CD4-positive, alpha-beta memory T cell (primary cell): Measurements from ENCODE around the gene NEBL. TPM values are rescaled to one million over a fixed set of nuclear protein-coding genes. Genes with fewer than 3 reads are reported as not detected.

ENCODE experiments used
- CTCF ChIA-PET: fragments of 350-600 bp; sonication (Branson Sonifier 250); formaldehyde crosslinking; loops from one replicate; lab custom pipeline; 2021; ENCODE audit warnings: inconsistent platforms; ENCODE audit not compliant: partially characterized antibody; lab: Charles Lee
- POLR2A ChIA-PET: fragments of 350-600 bp; sonication (Branson Sonifier 250); formaldehyde crosslinking; loops from one replicate; lab custom pipeline; 2021; ENCODE audit not compliant: partially characterized antibody; lab: Charles Lee
- DNase-seq, 5 donors: peaks; one replicate each; pipeline versions ENCODE4 v3.0.0 to v3.0.0-alpha.2; 2020 to 2022; ENCODE audit warnings: mixed read lengths in 1 of 5
- H3K27ac ChIP-seq: one replicate; pipeline ENCODE4 v1.7.0; 2013; ENCODE audit warnings: low read depth, low read length
- H3K27me3 ChIP-seq: 2 replicates; pipeline ENCODE4 v1.7.0; 2013; ENCODE audit warnings: mild to moderate bottlenecking, low read length, moderate library complexity; ENCODE audit not compliant: insufficient read depth
- H3K36me3 ChIP-seq: 2 replicates; pipeline ENCODE4 v1.7.0; 2013; ENCODE audit warnings: mild to moderate bottlenecking, low read length, moderate library complexity; ENCODE audit not compliant: insufficient read depth
- H3K4me1 ChIP-seq: 2 replicates; pipeline ENCODE4 v1.7.0; 2013; ENCODE audit warnings: mild to moderate bottlenecking, low read length, moderate library complexity; ENCODE audit not compliant: insufficient read depth
- H3K4me3 ChIP-seq, 2 donors: one replicate each; pipeline ENCODE4 v1.7.0; 2013; ENCODE audit warnings: low read length in 2 of 2, mild to moderate bottlenecking in 1 of 2
- H3K9me3 ChIP-seq, 2 donors: one replicate each; pipeline ENCODE4 v1.7.0; 2013; ENCODE audit warnings: low read length in 2 of 2, control low read depth in 1 of 2; ENCODE audit not compliant: control insufficient read depth in 1 of 2
- H3K27ac Mint-ChIP-seq, 7 donors: one replicate each; pipeline ENCODE4 v1.8.0; 2020 to 2021; ENCODE audit warnings: mixed read lengths in 7 of 7, mild to moderate bottlenecking in 6 of 7, inconsistent platforms in 3 of 7, moderate library complexity in 3 of 7
- H3K27me3 Mint-ChIP-seq, 2 donors: one replicate each; pipeline ENCODE4 v1.8.0; 2020 to 2021; ENCODE audit warnings: mixed read lengths in 2 of 2
- H3K36me3 Mint-ChIP-seq, 2 donors: one replicate each; pipeline ENCODE4 v1.8.0; 2020 to 2021; ENCODE audit warnings: mixed read lengths in 2 of 2, inconsistent platforms in 1 of 2, mild to moderate bottlenecking in 1 of 2
- H3K4me1 Mint-ChIP-seq, 4 donors: one replicate each; pipeline ENCODE4 v1.8.0; 2020 to 2021; ENCODE audit warnings: mixed read lengths in 4 of 4, mild to moderate bottlenecking in 1 of 4
- H3K4me3 Mint-ChIP-seq, 8 donors: one replicate each; pipeline ENCODE4 v1.8.0; 2020 to 2021; ENCODE audit warnings: mixed read lengths in 8 of 8, mild to moderate bottlenecking in 7 of 8, moderate library complexity in 6 of 8, inconsistent platforms in 3 of 8
- H3K9me3 Mint-ChIP-seq, 8 donors: one replicate each; pipeline ENCODE4 v1.8.0; 2020 to 2021; ENCODE audit warnings: mixed read lengths in 8 of 8, mild to moderate bottlenecking in 5 of 8, inconsistent platforms in 3 of 8, moderate library complexity in 1 of 8
- intact Hi-C: fragments of 100-400 bp; cut with micrococcal nuclease; formaldehyde crosslinking; loops from one replicate; pipeline ENCODE4 v1.15.1; 2023
- polyA plus RNA-seq, 2 donors: library from polyadenylated mRNA; unstranded; fragments of 300-500 nt; fragmentation: Illumina TruSeq; gene quantifications; one replicate each; pipeline ENCODE4 v1.2.3, GENCODE V29; 2021
- total RNA-seq, 2 experiments: library from RNA; stranded (reverse); gene quantifications; one replicate each; pipeline ENCODE4 v1.2.3, GENCODE V29; 2021

Gene NEBL
- total and polyA plus RNA-seq, 4 experiments from 2014 or later: not detected

DNA sequence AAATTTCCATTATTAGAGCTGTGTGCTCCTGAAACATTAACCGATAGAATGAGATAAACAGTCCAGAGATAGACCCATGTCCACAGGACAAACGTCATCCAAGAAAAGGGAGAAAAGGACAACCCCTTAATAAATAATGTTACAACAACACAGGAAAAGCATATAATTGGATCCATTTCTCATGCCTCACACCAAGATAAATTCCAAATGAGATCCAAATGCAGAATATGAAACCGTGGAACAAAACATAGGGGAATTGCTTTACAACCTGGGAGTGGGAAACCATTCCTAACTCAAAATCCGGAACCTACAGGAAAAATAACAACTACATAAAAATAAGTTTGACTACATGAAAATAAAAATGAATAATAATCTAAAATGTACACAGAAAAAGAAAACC, 22.4 kb upstream of the NEBL start:
- no peak overlapping the region for H3K4me3 ChIP-seq
- intact Hi-C loops: no loop called here
- no peak overlapping the region for H3K27ac ChIP-seq
- no peaks in the 10 kb centered on the region for H3K27me3 ChIP-seq
- no peaks in the 10 kb centered on the region for H3K27me3 Mint-ChIP-seq
- ChIA-PET POLR2A (no interaction called here), CTCF (no interaction called here)
- H3K4me1 ChIP-seq: no peaks in the 10 kb centered on the region
- H3K36me3 ChIP-seq: no peaks in the 10 kb centered on the region
- H3K4me1 Mint-ChIP-seq: no peaks in the 10 kb centered on the region
- no peak overlapping the region for H3K27ac Mint-ChIP-seq
- DNase-seq: no peak
- H3K9me3 Mint-ChIP-seq: peaks cover 0 to 4% (median under 1%) of the 10 kb centered on the region in 8 donors
- H3K9me3 ChIP-seq: no peaks in the 10 kb centered on the region
- no peak overlapping the region for H3K4me3 Mint-ChIP-seq
- H3K36me3 Mint-ChIP-seq: no peaks in the 10 kb centered on the region

DNA sequence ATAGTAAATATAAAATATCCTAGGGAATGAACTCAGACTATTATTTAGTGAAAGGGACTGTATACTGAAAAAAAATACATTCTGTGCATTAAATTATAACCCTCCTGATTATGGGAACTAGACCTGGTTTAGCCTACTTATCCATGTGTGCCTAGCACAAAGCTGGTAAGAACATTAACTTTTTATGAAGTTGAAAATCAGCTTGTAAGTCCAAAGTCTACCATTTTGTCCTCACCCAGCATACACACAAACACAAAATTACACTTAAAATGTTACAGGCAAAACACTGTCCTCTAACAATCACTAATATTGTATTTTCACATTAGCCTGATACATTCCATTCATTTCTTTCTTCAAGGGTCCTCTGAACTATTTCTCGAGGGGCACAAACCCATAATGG, 19.9 kb upstream of the NEBL start:
- no peaks in the 10 kb centered on the region for H3K4me1 ChIP-seq
- DNase-seq: no peak
- Mint-ChIP-seq H3K4me1 (no peaks in the 10 kb centered on the region), H3K9me3 (peaks cover 0 to 9% (median under 1%) of the 10 kb centered on the region in 8 donors), H3K27me3 (no peaks in the 10 kb centered on the region), H3K27ac (no peak overlapping the region), H3K4me3 (no peak overlapping the region), H3K36me3 (no peaks in the 10 kb centered on the region)
- H3K4me3 ChIP-seq: no peak overlapping the region
- intact Hi-C loops: no loop called here
- ChIA-PET POLR2A (no interaction called here), CTCF (no interaction called here)
- no peak overlapping the region for H3K27ac ChIP-seq
- no peaks in the 10 kb centered on the region for H3K9me3 ChIP-seq
- no peaks in the 10 kb centered on the region for H3K27me3 ChIP-seq
- no peaks in the 10 kb centered on the region for H3K36me3 ChIP-seq

DNA sequence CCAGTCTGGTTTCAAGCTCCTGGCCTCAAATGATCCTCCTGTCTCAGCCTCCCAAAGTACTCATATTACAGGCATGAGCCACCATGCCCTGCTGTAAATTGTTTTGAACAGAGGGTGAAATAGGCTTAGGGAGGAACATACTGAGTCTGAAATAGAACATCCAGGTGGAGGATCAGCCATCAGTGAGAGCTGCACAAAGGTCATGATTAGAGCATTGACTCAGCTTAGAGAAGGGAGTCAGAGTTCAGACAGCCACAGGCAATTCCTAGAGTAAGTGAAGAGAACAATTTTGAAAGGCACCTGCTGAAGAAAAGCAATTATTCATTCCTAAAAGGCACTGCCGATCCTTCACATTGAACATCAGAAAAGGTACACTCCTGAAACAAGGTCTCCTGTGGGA, 15.9 kb upstream of the NEBL start:
- POLR2A ChIA-PET: no interaction called here

DNA sequence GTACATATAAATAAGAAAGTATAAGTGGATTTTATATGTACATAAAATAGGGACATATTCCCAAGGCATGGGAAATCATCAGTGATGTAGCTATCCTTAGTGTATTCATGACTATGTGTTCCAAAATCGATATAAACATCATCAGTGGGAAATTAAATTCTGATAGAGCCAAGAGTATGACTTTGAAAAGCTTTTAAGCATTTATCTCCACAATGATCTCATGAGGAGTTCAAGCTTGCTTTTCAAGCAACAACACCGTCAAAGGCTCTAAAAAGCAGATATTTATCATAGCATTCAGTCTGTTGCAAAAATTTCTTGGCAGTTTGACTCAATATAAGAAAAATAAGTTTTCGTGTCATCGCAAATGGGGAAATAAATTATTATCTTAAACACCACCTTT, 14.5 kb upstream of the NEBL start:
- peaks cover 0 to 9% (median 2%) of the 10 kb centered on the region in 8 donors for H3K9me3 Mint-ChIP-seq
- no peaks in the 10 kb centered on the region for H3K36me3 ChIP-seq
- intact Hi-C loops: no loop called here
- ChIA-PET POLR2A (no interaction called here), CTCF (no interaction called here)
- H3K4me3 ChIP-seq: no peak overlapping the region
- no peaks in the 10 kb centered on the region for H3K4me1 Mint-ChIP-seq
- no peak overlapping the region for H3K27ac ChIP-seq
- no peak overlapping the region for H3K27ac Mint-ChIP-seq
- H3K4me1 ChIP-seq: no peaks in the 10 kb centered on the region
- no peak for DNase-seq
- H3K27me3 Mint-ChIP-seq: no peaks in the 10 kb centered on the region
- H3K36me3 Mint-ChIP-seq: no peaks in the 10 kb centered on the region
- H3K27me3 ChIP-seq: no peaks in the 10 kb centered on the region
- H3K9me3 ChIP-seq: no peaks in the 10 kb centered on the region
- H3K4me3 Mint-ChIP-seq: no peak overlapping the region

More for the DNA sequence above, 15.9 kb upstream of the NEBL start:
- Histone ChIP-seq H3K4me3 (no peak overlapping the region), H3K36me3 (no peaks in the 10 kb centered on the region), H3K4me1 (no peaks in the 10 kb centered on the region), H3K27me3 (no peaks in the 10 kb centered on the region), H3K9me3 (no peaks in the 10 kb centered on the region), H3K27ac (no peak overlapping the region)
- Mint-ChIP-seq H3K9me3 (peaks cover 0 to 9% (median 2%) of the 10 kb centered on the region in 8 donors), H3K4me3 (no peak overlapping the region), H3K27me3 (no peaks in the 10 kb centered on the region), H3K4me1 (no peaks in the 10 kb centered on the region), H3K27ac (no peak overlapping the region), H3K36me3 (no peaks in the 10 kb centered on the region)
- CTCF ChIA-PET: no interaction called here
- intact Hi-C loops: no loop called here
- DNase-seq: no peak

DNA sequence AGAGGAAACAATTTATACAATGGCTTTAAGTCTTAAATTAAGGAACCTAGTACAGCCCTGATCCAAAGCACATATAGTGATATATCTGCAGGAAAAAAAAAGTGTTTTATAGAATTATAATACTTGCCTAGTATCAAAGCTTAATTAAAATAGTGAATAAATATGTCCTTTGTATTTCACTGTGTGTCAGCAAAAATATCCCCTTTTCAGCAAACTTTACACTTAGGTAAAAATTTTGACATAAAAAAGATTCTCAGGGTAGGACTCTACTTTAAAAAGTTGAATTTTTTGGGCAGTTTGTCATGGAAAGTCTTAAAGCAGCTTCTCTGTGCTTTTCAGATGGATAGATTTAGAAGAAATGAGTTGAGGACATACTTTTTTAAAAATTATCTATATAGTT, 12.7 kb upstream of the NEBL start:
- H3K27ac Mint-ChIP-seq: no peak overlapping the region
- H3K9me3 Mint-ChIP-seq: peaks cover 0 to 9% (median under 1%) of the 10 kb centered on the region in 8 donors
- intact Hi-C loops: no loop called here
- no peaks in the 10 kb centered on the region for H3K4me1 Mint-ChIP-seq
- Histone ChIP-seq H3K9me3 (no peaks in the 10 kb centered on the region), H3K36me3 (no peaks in the 10 kb centered on the region), H3K4me3 (no peak overlapping the region), H3K27ac (no peak overlapping the region), H3K4me1 (no peaks in the 10 kb centered on the region), H3K27me3 (no peaks in the 10 kb centered on the region)
- H3K27me3 Mint-ChIP-seq: no peaks in the 10 kb centered on the region
- H3K4me3 Mint-ChIP-seq: no peak overlapping the region
- CTCF ChIA-PET: no interaction called here
- DNase-seq: no peak
- no peaks in the 10 kb centered on the region for H3K36me3 Mint-ChIP-seq
- POLR2A ChIA-PET: no interaction called here

DNA sequence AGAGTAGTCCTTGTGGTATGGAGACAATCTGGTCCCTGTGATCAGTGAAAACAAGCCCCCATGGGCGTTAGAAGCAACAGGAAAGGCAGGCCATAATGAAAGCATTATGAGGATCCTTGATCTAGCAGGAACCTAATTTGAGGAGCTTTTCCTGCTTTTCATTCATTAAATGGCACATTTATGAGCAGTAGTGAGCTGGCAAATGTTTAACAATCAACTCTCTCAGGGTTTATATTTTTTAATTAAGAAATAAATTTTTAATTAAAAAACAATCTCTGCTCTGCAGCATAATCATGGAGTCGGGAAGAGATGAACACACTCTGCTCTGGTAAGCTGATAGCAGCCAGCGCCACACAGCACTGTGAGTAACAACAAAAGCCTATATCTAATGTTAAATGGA, 11.3 kb upstream of the NEBL start:
- Histone ChIP-seq H3K27ac (no peak overlapping the region), H3K4me1 (no peaks in the 10 kb centered on the region), H3K4me3 (no peak overlapping the region), H3K9me3 (no peaks in the 10 kb centered on the region), H3K36me3 (no peaks in the 10 kb centered on the region), H3K27me3 (no peaks in the 10 kb centered on the region)
- H3K36me3 Mint-ChIP-seq: no peaks in the 10 kb centered on the region
- ChIA-PET POLR2A (no interaction called here), CTCF (no interaction called here)
- no peaks in the 10 kb centered on the region for H3K27me3 Mint-ChIP-seq
- no peak overlapping the region for H3K4me3 Mint-ChIP-seq
- intact Hi-C loops: no loop called here
- no peak overlapping the region for H3K27ac Mint-ChIP-seq
- H3K9me3 Mint-ChIP-seq: peaks cover 0 to 13% (median under 1%) of the 10 kb centered on the region in 8 donors
- no peaks in the 10 kb centered on the region for H3K4me1 Mint-ChIP-seq
- no peak for DNase-seq

DNA sequence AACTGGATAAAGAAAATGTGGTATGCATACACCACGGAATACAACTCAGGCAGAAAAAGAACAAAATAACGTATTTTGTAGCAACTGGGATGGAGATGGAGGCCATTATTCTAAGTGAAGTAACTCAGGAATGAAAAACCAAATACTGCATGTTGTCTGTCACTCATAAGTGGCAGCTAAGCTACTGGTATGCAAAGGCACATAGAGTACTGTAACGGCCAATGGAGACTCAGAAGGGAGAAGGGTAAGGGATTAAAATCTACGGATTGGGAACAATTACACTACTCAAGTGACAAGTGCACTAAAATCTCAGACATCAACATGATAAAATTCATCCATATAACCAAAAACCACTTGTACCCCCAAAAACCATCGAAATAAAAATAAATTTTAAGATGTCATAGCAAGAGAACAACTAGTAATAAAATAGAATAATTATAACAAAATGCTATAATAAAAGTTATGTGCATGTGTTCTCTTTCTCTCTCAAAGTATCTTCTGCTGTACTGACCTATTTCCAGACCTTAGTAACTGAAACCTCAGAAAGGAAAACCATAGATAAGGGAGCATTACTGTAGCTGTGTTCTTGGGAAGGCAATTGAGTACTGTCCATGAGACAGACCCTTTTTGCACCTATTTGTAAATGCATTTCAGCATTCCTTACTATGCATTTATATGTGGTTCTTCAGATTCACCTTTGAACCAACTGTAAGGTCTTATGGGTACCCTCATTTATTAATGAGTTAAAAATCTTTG, 6.7 kb upstream of the NEBL start:
- intact Hi-C loops: no loop called here
- H3K4me1 ChIP-seq: no peaks in the 10 kb centered on the region
- POLR2A ChIA-PET: no interaction called here
- no peak for DNase-seq
- no peaks in the 10 kb centered on the region for H3K36me3 Mint-ChIP-seq
- CTCF ChIA-PET: no interaction called here
- no peaks in the 10 kb centered on the region for H3K4me1 Mint-ChIP-seq
- no peak overlapping the region for H3K4me3 Mint-ChIP-seq
- no peak overlapping the region for H3K27ac ChIP-seq
- no peaks in the 10 kb centered on the region for H3K9me3 ChIP-seq
- H3K27ac Mint-ChIP-seq: no peak overlapping the region
- no peaks in the 10 kb centered on the region for H3K36me3 ChIP-seq
- no peak overlapping the region for H3K4me3 ChIP-seq
- no peaks in the 10 kb centered on the region for H3K27me3 ChIP-seq
- no peaks in the 10 kb centered on the region for H3K27me3 Mint-ChIP-seq
- H3K9me3 Mint-ChIP-seq: peaks cover 0 to 4% (median 0%) of the 10 kb centered on the region in 8 donors
